Peyer's patch (tissue), 4 donors: ENCODE results near the gene IGSF8.

Experiments
- POLR2A ChIP-seq, 2 donors: fragments of 450-650 bp; IDR thresholded peaks; one replicate each; pipeline ENCODE4 v1.5.1; 2017; ENCODE audit warnings: antibody characterized with exemption in 2 of 2, mild to moderate bottlenecking in 2 of 2, moderate library complexity in 2 of 2
- TF ChIP-seq, protein P1 (sequence below), 6 experiments: fragments of 450-650 bp in 4 of 6; fragments of 200-600 bp in 2 of 6; sonication (generic) in 1 of 6; IDR thresholded peaks; one replicate each; pipeline ENCODE4 v1.5.1; 2017 to 2019; ENCODE audit warnings: antibody characterized with exemption in 6 of 6, mild to moderate bottlenecking in 3 of 6, moderate library complexity in 1 of 6

DNA sequence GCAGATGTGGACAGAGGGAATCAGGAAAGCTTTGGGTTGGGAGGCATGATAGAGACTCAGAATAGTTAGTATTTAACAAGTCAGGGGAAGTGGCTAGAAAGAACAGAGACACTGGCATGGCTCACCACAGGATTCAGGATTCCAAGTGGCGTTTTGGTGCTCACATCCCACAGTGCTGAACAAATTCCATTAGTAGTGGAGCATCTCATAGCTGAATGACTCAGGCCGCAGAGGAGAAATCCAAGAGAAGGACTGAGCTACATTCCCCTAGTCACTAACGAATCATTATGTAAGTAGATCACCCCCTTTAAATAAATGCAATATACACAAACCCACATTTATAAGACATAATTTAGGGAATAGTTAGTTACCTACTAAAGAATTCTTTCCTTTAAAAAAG lies 22.1 kb downstream of the IGSF8 start:
- TF ChIP-seq, protein P1, sequence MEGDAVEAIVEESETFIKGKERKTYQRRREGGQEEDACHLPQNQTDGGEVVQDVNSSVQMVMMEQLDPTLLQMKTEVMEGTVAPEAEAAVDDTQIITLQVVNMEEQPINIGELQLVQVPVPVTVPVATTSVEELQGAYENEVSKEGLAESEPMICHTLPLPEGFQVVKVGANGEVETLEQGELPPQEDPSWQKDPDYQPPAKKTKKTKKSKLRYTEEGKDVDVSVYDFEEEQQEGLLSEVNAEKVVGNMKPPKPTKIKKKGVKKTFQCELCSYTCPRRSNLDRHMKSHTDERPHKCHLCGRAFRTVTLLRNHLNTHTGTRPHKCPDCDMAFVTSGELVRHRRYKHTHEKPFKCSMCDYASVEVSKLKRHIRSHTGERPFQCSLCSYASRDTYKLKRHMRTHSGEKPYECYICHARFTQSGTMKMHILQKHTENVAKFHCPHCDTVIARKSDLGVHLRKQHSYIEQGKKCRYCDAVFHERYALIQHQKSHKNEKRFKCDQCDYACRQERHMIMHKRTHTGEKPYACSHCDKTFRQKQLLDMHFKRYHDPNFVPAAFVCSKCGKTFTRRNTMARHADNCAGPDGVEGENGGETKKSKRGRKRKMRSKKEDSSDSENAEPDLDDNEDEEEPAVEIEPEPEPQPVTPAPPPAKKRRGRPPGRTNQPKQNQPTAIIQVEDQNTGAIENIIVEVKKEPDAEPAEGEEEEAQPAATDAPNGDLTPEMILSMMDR (IDR thresholded peaks at IDR 0.05): no peak
- no peak for TF ChIP-seq POLR2A (IDR thresholded peaks at IDR 0.05)
